Gastrocnemius medialis (tissue), 4 donors: Measurements from ENCODE around the gene CDK7. TPM values are rescaled to one million over a fixed set of nuclear protein-coding genes. Genes with fewer than 3 reads are reported as not detected.
"Not testable (repeated sequence)": the region's sequence is repeated elsewhere in the genome, so short reads cannot be mapped to it uniquely, and the experiment has no call there.

Experiments
- ATAC-seq, 2 donors: fragments of 150-250 bp; one replicate each; pipeline ENCODE4 v1.9.1; 2016
- DNase-seq, 2 donors: peaks; one replicate each; pipeline ENCODE4 v3.0.0-alpha.2; 2019
- H3K27ac ChIP-seq, 4 donors: fragments of 200-600 bp; sonication (generic); 1 replicate in 1 of 4; 2 replicates in 3 of 4; pipeline ENCODE4 v1.5.1; 2016 to 2018; ENCODE audit warnings: mild to moderate bottlenecking in 2 of 4, moderate library complexity in 1 of 4
- H3K27me3 ChIP-seq, 3 donors: fragments of 200-600 bp; sonication (generic) in 2 of 3; 1 replicate in 1 of 3; 2 replicates in 2 of 3; pipeline versions ENCODE4 v1.5.1 to v1.6.0; 2016 to 2019; ENCODE audit warnings: mild to moderate bottlenecking in 1 of 3, moderate library complexity in 1 of 3
- H3K36me3 ChIP-seq, 2 donors: fragments of 200-600 bp; sonication (generic) in 1 of 2; one replicate each; pipeline ENCODE4 v1.5.1; 2017 to 2018
- H3K4me1 ChIP-seq, 2 donors: fragments of 200-600 bp; sonication (generic) in 1 of 2; one replicate each; pipeline ENCODE4 v1.5.1; 2016 to 2017; ENCODE audit warnings: mild to moderate bottlenecking in 2 of 2
- H3K4me3 ChIP-seq, 4 donors: fragments of 200-600 bp; sonication (generic) in 3 of 4; 1 replicate in 1 of 4; 2 replicates in 3 of 4; pipeline ENCODE4 v1.5.1; 2016 to 2019; ENCODE audit warnings: mild to moderate bottlenecking in 2 of 4
- H3K9me3 ChIP-seq, 3 donors: fragments of 200-600 bp; sonication (generic) in 2 of 3; 1 replicate in 1 of 3; 2 replicates in 2 of 3; pipeline ENCODE4 v1.5.1; 2016 to 2019
- CTCF ChIP-seq, 5 experiments: fragments of 450-650 bp in 3 of 5; fragments of 200-600 bp in 2 of 5; sonication (generic) in 2 of 5; IDR thresholded peaks in 4 of 5; conservative IDR thresholded peaks in 1 of 5; 1 replicate in 4 of 5; 2 replicates in 1 of 5; pipeline ENCODE4 v1.5.1; 2016 to 2019; ENCODE audit warnings: antibody characterized with exemption in 5 of 5, mild to moderate bottlenecking in 3 of 5, moderate library complexity in 3 of 5
- POLR2A ChIP-seq, 2 donors: fragments of 450-650 bp; IDR thresholded peaks; one replicate each; pipeline ENCODE4 v1.6.1; 2017; ENCODE audit warnings: antibody characterized with exemption in 2 of 2, mild to moderate bottlenecking in 2 of 2, moderate library complexity in 2 of 2
- in situ Hi-C, 4 donors: fragments of 200-750 bp; cut with MboI; loops; one replicate each; pipeline versions ENCODE4 v1.15.0 to v1.8.0; 2017; ENCODE audit warnings: low sequenced_read_pairs in 4 of 4
- intact Hi-C: fragments of 100-400 bp; cut with DNase I; formaldehyde crosslinking; loops from one replicate; pipeline ENCODE4 v1.15.1; 2023; ENCODE audit warnings: low total_unique reads
- total RNA-seq, 4 donors: library from RNA; depleted of rRNA; stranded (reverse); fragments of >200 nt; gene quantifications; one replicate each; pipeline versions ENCODE4 v1.1.0 to v1.2.3, GENCODE V29; 2016

Gene CDK7
- total RNA-seq, 4 donors from 2014 or later: 23.4 to 31.6 (median 28.0) TPM

- Histone ChIP-seq H3K27ac (no peak overlapping the region), H3K9me3 (no peaks in the 10 kb centered on the region), H3K4me3 (no peak overlapping the region), H3K27me3 (no peaks in the 10 kb centered on the region), H3K4me1 (peaks cover 17 to 22% of the 10 kb centered on the region in 2 donors), H3K36me3 (peaks cover 0 to 35% of the 10 kb centered on the region in 2 donors)
- in situ Hi-C loops (loop anchor here in 1 of 4 donors (10.0 kb wide), 1 partner anchor 103 kb away; the partner anchor contains the start of gene CCDC125), intact Hi-C loops (loop anchor here (5.0 kb wide), 2 partner anchors 45 to 140 kb away; partner anchors contain the start of genes CENPH and SLC30A5)
- no peak for DNase-seq
- TF ChIP-seq CTCF (IDR thresholded peaks at IDR 0.05 in 4 of 5, conservative IDR thresholded peaks at IDR 0.05 in 1 of 5): no peak
- TF ChIP-seq POLR2A (IDR thresholded peaks at IDR 0.05): no peak
- ATAC-seq: no peak
Observed at GRCh38 chr5:69231851-69232250, 2.8 kb upstream of the CDK7 start.

- Histone ChIP-seq H3K4me1 (peaks cover 27 to 35% of the 10 kb centered on the region in 2 donors), H3K36me3 (peaks cover 0 to 22% of the 10 kb centered on the region in 2 donors)
- H3K27ac ChIP-seq, DNase-seq, H3K9me3 ChIP-seq, ATAC-seq, intact Hi-C loops, H3K4me3 ChIP-seq, H3K27me3 ChIP-seq: not testable (repeated sequence)
- in situ Hi-C loops: loop anchor here in 1 of 4 donors (10.0 kb wide), 1 partner anchor 98 kb away; the partner anchor contains the start of gene CCDC125
Observed at GRCh38 chr5:69236733-69237132, 2.0 kb downstream of the CDK7 start.

- H3K9me3 ChIP-seq: no peaks in the 10 kb centered on the region
- TF ChIP-seq POLR2A (IDR thresholded peaks at IDR 0.05) (no peak), CTCF (IDR thresholded peaks at IDR 0.05 in 4 of 5, conservative IDR thresholded peaks at IDR 0.05 in 1 of 5) (no peak)
- ATAC-seq: no peak
- in situ Hi-C loops (loop anchor here in 1 of 4 donors (10.0 kb wide), 1 partner anchor 97 kb away; the partner anchor contains the start of gene CCDC125), intact Hi-C loops (no loop called here)
- no peak overlapping the region for H3K4me3 ChIP-seq
- no peaks in the 10 kb centered on the region for H3K27me3 ChIP-seq
- no peak overlapping the region for H3K27ac ChIP-seq
- no peak for DNase-seq
- H3K4me1 ChIP-seq: peaks cover 29 to 35% of the 10 kb centered on the region in 2 donors
- H3K36me3 ChIP-seq: peaks cover 0 to 22% of the 10 kb centered on the region in 2 donors
Observed at GRCh38 chr5:69237877-69238276, 3.2 kb downstream of the CDK7 start.

GRCh38 chr5:69238760-69239251, 4.1 kb downstream of the CDK7 start:
- ATAC-seq: no peak
- Histone ChIP-seq H3K27me3 (no peaks in the 10 kb centered on the region), H3K4me1 (peaks cover 28 to 29% of the 10 kb centered on the region in 2 donors), H3K9me3 (no peaks in the 10 kb centered on the region), H3K27ac (no peak overlapping the region), H3K4me3 (no peak overlapping the region), H3K36me3 (peaks cover 0 to 22% of the 10 kb centered on the region in 2 donors)
- intact Hi-C loops: no loop called here
- TF ChIP-seq CTCF (IDR thresholded peaks at IDR 0.05 in 4 of 5, conservative IDR thresholded peaks at IDR 0.05 in 1 of 5): no peak
- no peak for TF ChIP-seq POLR2A (IDR thresholded peaks at IDR 0.05)
- in situ Hi-C loops: loop anchor here in 1 of 4 donors (10.0 kb wide), 1 partner anchor 96 kb away; the partner anchor contains the start of gene CCDC125
- DNase-seq: no peak

GRCh38 chr5:69242215-69242927, 7.7 kb downstream of the CDK7 start:
- Histone ChIP-seq H3K4me1 (peaks cover 12% of the 10 kb centered on the region in 2 donors), H3K36me3 (peaks cover 0 to 19% of the 10 kb centered on the region in 2 donors), H3K4me3 (no peak overlapping the region), H3K9me3 (no peaks in the 10 kb centered on the region), H3K27ac (no peak overlapping the region), H3K27me3 (no peaks in the 10 kb centered on the region)
- in situ Hi-C loops (no loop called here), intact Hi-C loops (no loop called here)
- ATAC-seq (no peak), DNase-seq (no peak)
- TF ChIP-seq POLR2A (IDR thresholded peaks at IDR 0.05) (no peak), CTCF (IDR thresholded peaks at IDR 0.05 in 4 of 5, conservative IDR thresholded peaks at IDR 0.05 in 1 of 5) (no peak)
